HL-60 (cell line): ENCODE data around the gene KAT2B.

Experiments used
- POLR2AphosphoS5 ChIP-seq: IDR thresholded peaks from 2 replicates; pipeline ENCODE4 v1.6.1; 2012; ENCODE audit warnings: low read depth
- TF ChIP-seq, protein P1 (sequence below): IDR thresholded peaks from one replicate; pipeline ENCODE4 v1.5.1; 2011; ENCODE audit warnings: low read length, control low read depth, inconsistent platforms; ENCODE audit not compliant: insufficient read depth

DNA sequence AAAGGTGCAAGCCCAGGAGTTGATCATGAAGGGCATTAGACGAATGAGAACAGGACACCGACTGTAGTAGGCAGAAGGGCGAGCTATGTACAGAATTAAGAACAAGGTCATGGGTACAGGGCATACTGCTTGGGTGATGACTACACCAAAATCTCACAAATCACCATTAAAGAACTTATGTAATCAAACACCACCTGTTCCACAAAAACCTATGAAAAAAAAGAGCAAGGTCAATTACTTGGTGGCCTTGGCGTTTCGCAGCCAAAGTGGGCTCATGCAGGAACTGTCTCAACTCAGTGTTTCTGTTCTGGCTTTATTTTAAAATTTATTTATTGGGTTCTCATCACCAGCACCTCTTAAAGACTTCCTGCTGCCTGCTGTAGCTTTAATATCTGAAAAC, 2.1 kb downstream of the KAT2B start:
- TF ChIP-seq, protein P1, sequence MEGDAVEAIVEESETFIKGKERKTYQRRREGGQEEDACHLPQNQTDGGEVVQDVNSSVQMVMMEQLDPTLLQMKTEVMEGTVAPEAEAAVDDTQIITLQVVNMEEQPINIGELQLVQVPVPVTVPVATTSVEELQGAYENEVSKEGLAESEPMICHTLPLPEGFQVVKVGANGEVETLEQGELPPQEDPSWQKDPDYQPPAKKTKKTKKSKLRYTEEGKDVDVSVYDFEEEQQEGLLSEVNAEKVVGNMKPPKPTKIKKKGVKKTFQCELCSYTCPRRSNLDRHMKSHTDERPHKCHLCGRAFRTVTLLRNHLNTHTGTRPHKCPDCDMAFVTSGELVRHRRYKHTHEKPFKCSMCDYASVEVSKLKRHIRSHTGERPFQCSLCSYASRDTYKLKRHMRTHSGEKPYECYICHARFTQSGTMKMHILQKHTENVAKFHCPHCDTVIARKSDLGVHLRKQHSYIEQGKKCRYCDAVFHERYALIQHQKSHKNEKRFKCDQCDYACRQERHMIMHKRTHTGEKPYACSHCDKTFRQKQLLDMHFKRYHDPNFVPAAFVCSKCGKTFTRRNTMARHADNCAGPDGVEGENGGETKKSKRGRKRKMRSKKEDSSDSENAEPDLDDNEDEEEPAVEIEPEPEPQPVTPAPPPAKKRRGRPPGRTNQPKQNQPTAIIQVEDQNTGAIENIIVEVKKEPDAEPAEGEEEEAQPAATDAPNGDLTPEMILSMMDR, result no peak
- no peak for TF ChIP-seq POLR2AphosphoS5
